GM12801 (cell line): ENCODE data around the gene WBP2.

ENCODE experiments used
- CTCF ChIP-seq: IDR thresholded peaks from one replicate; pipeline ENCODE4 v1.5.1; 2011; ENCODE audit warnings: control low read depth; ENCODE audit not compliant: insufficient read length; ENCODE audit errors: extremely low read depth

Gene WBP2

GRCh38 chr17:75832164-75832651, 22.9 kb downstream of the WBP2 start:
- no peak for TF ChIP-seq CTCF

- TF ChIP-seq CTCF, result no peak
Measured at GRCh38 chr17:75831032-75831571, 24.0 kb downstream of the WBP2 start.

GRCh38 chr17:75830164-75831031, 24.7 kb downstream of the WBP2 start:
- TF ChIP-seq CTCF, result no peak

GRCh38 chr17:75829747-75830146, 25.4 kb downstream of the WBP2 start:
- TF ChIP-seq CTCF, result no peak

- no peak for TF ChIP-seq CTCF
Measured at GRCh38 chr17:75828741-75829140, 26.4 kb downstream of the WBP2 start.

GRCh38 chr17:75828076-75828400, 27.1 kb downstream of the WBP2 start:
- TF ChIP-seq CTCF, result no peak

GRCh38 chr17:75827308-75828075, 27.6 kb downstream of the WBP2 start:
- no peak for TF ChIP-seq CTCF
